ENCODE measurements around the gene MAGEB4. TPM values are rescaled to one million over a fixed set of nuclear protein-coding genes. Genes with fewer than 3 reads are reported as not detected.
"Not testable (repeated sequence)": the region's sequence is repeated elsewhere in the genome, so short reads cannot be mapped to it uniquely, and the experiment has no call there.

Gene MAGEB4
- not detected in 2 replicates for total RNA-seq (ENCODE audit: low replicate concordance)
- long read RNA-seq, result 0 reads

DNA sequence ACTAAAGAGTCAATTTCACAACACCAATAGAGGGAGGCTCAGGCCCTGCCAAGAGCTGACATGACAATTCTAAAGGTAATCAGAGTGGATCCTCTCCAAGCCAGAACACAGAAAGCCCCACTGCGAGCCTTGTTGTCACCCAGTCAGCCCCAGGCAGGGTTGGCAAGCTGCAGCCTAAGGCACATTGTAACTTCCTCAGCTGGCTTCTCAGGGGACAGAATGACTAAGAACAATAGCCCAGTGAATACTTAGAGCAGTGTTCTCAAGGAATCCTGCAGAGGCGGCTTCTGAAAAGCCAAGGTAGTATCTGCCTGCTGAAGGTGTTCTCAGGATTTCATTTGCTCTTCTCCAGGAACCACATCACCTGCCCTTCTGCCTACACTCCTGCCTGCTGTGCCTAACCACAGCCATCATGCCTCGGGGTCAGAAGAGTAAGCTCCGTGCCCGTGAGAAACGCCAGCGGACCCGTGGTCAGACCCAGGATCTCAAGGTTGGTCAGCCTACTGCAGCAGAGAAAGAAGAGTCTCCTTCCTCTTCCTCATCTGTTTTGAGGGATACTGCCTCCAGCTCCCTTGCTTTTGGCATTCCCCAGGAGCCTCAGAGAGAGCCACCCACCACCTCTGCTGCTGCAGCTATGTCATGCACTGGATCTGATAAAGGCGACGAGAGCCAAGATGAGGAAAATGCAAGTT, at the start of gene MAGEB4:
Gene MAGEB4 (plus strand): TSS at position 277 of the 692 bp plus-strand sequence. CDS start 136 bp downstream, at position 413.
- H3K27ac Mint-ChIP-seq, result no peak within 1 kb of the TSS
- H3K27me3 Mint-ChIP-seq, result no peaks in the 10 kb centered on the region
- H3K4me3 Mint-ChIP-seq, result no peak within 1 kb of the TSS
- H3K36me3 Mint-ChIP-seq, result no peaks in the 10 kb centered on the region
- no peak for DNase-seq (ENCODE audit: extremely low spot score, unreplicated experiment)
- no peak for TF ChIP-seq CTCF (conservative IDR thresholded peaks at IDR 0.05)
- no peaks in the 10 kb centered on the region for H3K4me1 Mint-ChIP-seq (ENCODE audit: unreplicated experiment)
- peaks cover under 1% of the 10 kb centered on the region for H3K9me3 Mint-ChIP-seq

- not testable (repeated sequence) for H3K36me3 Mint-ChIP-seq; DNase-seq (ENCODE audit: extremely low spot score, unreplicated experiment); H3K9me3 Mint-ChIP-seq; H3K27me3 Mint-ChIP-seq; H3K4me1 Mint-ChIP-seq (ENCODE audit: unreplicated experiment); H3K27ac Mint-ChIP-seq; H3K4me3 Mint-ChIP-seq
These were observed 47.9 kb upstream of the MAGEB4 start for GRCh38 chrX:30193910-30194309.

GRCh38 chrX:30196322-30196721, 45.5 kb upstream of the MAGEB4 start:
- Mint-ChIP-seq H3K4me1 (ENCODE audit: unreplicated experiment) (no peaks in the 10 kb centered on the region), H3K36me3 (no peaks in the 10 kb centered on the region), H3K27me3 (no peaks in the 10 kb centered on the region), H3K27ac (no peak overlapping the region), H3K9me3 (no peaks in the 10 kb centered on the region), H3K4me3 (no peak overlapping the region)
- peak; percentile 53 for TF ChIP-seq CTCF (conservative IDR thresholded peaks at IDR 0.05)
- no peak for DNase-seq (ENCODE audit: extremely low spot score, unreplicated experiment)

DNA sequence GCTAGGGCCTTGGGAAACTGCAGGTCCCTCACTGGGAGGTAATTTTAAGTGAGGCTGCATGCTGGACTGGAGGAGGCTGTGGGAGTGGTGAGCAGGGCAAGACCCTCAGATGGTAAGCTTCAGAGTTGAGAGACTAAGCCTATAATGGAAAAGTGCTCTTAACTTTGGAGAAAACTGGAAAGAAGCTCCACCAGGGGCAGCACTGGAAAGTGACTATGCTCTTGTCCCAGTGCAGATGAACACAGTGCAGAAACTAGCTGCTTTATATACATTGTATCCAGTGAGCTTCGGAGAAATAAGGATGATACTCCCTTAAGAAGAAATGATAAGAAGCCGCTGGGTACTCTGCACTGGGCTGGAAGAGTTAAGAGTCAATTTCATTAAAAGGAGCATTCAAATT, 29.6 kb upstream of the MAGEB4 start:
- DNase-seq (ENCODE audit: extremely low spot score, unreplicated experiment), result no peak
- H3K9me3 Mint-ChIP-seq, result no peaks in the 10 kb centered on the region
- H3K27me3 Mint-ChIP-seq, result no peaks in the 10 kb centered on the region
- no peak overlapping the region for H3K4me3 Mint-ChIP-seq
- H3K36me3 Mint-ChIP-seq, result peaks cover 3% of the 10 kb centered on the region
- peaks cover 3% of the 10 kb centered on the region for H3K4me1 Mint-ChIP-seq (ENCODE audit: unreplicated experiment)
- TF ChIP-seq CTCF (conservative IDR thresholded peaks at IDR 0.05), result no peak
- H3K27ac Mint-ChIP-seq, result no peak overlapping the region

DNA sequence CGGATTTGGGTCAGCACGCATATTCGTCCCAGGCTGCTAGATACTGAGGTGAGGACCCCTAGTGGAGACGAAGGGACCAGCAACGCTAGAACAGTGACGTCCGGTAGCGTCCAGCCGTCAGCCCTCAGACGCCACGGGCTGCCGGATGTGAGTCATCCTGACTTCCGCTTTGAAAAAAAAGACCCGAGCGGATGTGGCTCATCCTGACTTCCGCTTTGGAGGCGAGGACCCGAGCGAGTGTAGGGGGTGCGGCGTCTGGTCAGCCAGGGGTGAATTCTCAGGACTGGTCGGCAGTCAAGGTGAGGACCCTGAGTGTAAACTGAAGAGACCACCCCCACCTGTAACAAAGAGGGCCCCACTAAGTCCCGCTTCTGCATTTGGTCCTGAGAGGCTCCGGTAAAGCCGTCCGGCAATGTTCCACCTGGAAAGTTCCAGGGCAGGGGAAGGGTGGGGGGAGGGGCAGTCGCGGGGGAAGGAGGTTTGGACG, 26.4 kb upstream of the MAGEB4 start, which contains the start of gene MAGEB2:
Gene MAGEB2 (plus strand): TSS at position 207 of the 487 bp plus-strand sequence. CDS start 3,018 bp downstream, outside the sequence.
- H3K9me3 Mint-ChIP-seq, result no peaks in the 10 kb centered on the region
- peaks cover 4% of the 10 kb centered on the region for H3K36me3 Mint-ChIP-seq
- H3K4me3 Mint-ChIP-seq, result no peak within 1 kb of the TSS
- no peak for DNase-seq (ENCODE audit: extremely low spot score, unreplicated experiment)
- no peak for TF ChIP-seq CTCF (conservative IDR thresholded peaks at IDR 0.05)
- H3K27ac Mint-ChIP-seq, result no peak within 1 kb of the TSS
- H3K27me3 Mint-ChIP-seq, result no peaks in the 10 kb centered on the region
- H3K4me1 Mint-ChIP-seq (ENCODE audit: unreplicated experiment), result peaks cover 4% of the 10 kb centered on the region

DNA sequence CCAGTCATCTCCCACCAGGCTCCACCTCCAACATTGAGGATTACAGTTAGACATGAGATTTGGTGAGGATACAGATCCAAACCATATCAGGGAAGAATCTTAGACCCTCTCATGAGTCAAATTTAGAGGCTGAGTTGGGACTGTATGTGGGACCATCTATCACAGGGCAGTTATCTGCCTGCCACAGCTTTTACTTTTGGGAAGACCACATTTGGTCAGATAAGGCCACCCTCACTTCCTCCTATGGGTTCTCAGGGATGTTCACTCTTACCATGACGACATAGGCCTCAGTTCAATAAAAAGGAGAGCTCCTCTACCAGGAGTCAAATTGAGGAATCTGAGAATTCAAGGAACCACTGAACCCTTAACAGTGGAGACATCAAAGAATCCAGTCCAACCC, 24.3 kb upstream of the MAGEB4 start:
- peaks cover 4% of the 10 kb centered on the region for H3K36me3 Mint-ChIP-seq

More for the DNA sequence above, 24.3 kb upstream of the MAGEB4 start:
- no peak overlapping the region for H3K4me3 Mint-ChIP-seq
- H3K9me3 Mint-ChIP-seq, result no peaks in the 10 kb centered on the region
- no peak overlapping the region for H3K27ac Mint-ChIP-seq
- TF ChIP-seq CTCF (conservative IDR thresholded peaks at IDR 0.05), result no peak
- H3K27me3 Mint-ChIP-seq, result no peaks in the 10 kb centered on the region
- no peak for DNase-seq (ENCODE audit: extremely low spot score, unreplicated experiment)
- H3K4me1 Mint-ChIP-seq (ENCODE audit: unreplicated experiment), result peaks cover 4% of the 10 kb centered on the region
